D341Med (cell line): Measurements from ENCODE around the gene AP4S1.
"Not testable (repeated sequence)": the region's sequence is repeated elsewhere in the genome, so short reads cannot be mapped to it uniquely, and the experiment has no call there.

Experiments used
- DNase-seq: peaks from one replicate; pipeline ENCODE4 v3.0.0; 2012; ENCODE audit warnings: low spot score

The AP4S1 gene, protein sequence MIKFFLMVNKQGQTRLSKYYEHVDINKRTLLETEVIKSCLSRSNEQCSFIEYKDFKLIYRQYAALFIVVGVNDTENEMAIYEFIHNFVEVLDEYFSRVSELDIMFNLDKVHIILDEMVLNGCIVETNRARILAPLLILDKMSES

DNA sequence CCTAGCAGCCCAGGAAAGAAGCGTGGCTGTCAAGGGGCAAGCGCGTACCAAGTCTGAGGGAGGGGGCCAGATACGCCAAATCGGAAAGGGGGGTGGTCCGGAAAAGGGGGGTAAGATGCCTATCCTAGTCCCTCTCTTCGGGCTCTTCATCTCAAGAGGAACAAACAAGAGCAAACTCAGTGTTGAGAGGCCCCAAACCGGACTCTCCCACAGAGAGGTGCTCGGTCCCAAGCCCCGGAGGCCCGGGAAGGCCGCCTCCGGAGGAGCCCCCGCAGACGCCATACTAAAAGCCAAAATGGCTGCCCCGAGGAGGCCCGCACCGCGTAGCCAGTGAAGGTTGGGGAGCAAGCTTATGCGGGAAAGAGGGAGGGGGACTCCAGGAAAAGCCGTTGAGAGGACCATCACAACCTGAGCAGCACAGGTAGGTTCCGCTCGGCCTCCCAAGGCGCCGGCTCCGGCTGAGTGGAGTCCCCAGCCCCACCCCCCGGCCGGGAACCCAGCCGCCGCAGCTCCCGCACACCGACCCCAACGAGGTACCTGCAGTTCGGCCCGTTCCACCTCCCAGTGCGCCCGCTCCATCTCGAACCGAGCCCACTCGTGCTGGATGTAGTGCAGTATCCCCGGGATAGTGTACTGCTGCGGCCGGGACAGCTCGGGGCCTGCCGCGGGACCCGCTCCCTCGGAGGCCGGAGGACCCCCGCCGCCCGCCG lies at the start of gene AP4S1:
Gene AP4S1, plus strand, starts transcription at position 283 of the 710 bp plus-strand sequence. CDS start 40,548 bp downstream, outside the sequence.
- peak; percentile 75 for DNase-seq

DNA sequence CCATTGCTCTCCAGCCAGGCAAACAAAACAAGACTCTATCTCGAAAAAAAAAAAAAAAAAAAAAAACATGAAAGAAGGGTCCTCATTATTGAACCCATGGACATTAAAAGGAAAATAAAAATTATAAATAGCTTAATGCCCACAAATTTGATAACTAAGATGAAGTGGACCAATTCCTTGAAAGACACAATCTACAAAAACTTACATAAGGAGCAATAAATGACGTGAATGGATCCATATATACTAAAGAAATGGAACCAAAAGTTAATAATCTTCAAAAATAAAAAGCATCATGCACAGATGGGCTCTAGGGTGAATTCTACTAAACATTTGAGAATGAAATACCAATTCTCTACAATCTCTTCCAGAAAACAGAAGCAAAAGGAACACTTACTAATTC lies 47.7 kb upstream of the AP4S1 start:
- DNase-seq = no peak

DNA sequence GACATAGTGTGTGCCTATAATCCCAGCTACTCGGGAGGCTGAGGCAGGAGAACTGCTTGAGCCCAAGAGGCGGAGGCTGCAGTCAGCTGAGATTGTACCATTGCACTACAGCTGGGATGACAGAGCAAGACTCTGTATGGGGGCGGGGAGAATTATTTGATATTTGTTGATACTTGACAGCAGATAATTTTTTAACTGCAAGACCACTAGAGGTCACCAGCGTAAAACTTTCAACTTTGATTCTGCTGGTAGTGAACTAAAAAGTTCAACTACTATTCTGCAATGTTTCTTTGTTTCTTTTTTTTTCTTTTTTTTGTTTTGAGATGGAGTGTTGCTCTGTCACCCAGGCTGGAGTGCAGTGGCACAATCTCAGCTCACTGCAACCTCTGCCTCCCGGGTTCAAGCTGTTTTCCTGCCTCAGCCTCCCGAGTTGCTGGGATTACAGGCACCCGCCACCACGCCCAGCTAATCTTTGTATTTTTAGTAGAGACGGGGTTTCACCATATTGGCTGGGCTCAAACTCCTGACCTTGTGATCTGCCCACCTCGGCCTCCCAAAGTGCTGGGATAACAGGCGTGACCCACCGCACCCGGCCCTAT lies 45.2 kb upstream of the AP4S1 start:
- DNase-seq = peak; percentile 60

DNA sequence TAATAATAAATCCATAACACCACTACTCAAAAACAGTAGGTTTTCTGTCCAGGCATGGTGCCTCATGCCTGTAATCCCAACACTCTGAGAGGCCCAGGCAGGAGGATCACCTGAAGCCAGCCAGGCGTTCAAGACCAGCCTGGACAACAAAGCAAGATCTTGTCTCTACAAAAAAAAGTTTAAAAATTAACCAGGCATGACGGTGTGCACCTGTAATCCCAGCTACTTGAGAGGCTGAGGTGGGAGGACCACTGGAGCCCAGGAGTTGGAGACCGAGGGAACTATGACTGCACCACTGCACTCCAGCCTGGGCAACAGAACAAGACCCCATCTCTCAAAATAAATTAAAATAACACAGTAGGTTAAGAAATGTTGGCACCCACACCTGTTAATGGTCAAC lies 44.5 kb upstream of the AP4S1 start:
- no peak for DNase-seq

DNA sequence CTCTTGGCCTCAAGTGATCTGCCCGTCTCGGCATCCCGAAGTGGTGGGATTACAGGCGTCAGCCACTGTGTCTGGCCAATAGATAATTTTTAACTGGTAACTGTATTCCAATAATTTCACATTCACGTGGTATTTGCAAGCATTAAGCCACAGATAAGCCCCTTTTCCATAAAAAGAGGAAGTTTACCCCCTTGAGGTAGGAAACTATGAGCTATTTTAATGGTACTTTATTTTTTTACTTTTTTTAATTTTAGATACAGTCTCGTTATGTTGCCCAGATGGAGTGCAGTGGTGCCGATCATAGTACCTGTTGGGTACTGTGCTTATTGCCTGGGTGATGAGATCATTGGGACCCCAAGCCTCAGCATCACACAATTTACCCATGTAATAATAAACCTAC lies 42.9 kb upstream of the AP4S1 start:
- DNase-seq = no peak

DNA sequence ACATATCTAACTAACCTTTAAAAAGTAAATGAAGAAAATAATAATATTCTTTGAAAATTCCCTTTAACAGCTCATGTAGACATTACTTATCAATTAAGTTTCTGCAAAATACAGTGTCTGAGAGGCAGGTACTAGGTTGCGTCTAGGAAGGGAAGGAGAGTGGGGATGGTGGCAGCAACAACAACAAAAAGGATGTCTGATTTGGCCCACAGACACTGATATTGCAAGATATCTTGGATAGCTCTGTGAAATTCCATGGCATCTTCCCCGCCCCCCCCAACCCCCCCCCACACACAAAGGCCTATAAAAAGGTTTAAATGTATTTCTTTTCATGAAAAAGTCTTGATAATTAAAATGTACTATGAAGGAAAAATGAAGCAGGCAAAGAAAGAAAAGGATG lies 41.6 kb upstream of the AP4S1 start:
- DNase-seq = no peak

DNA sequence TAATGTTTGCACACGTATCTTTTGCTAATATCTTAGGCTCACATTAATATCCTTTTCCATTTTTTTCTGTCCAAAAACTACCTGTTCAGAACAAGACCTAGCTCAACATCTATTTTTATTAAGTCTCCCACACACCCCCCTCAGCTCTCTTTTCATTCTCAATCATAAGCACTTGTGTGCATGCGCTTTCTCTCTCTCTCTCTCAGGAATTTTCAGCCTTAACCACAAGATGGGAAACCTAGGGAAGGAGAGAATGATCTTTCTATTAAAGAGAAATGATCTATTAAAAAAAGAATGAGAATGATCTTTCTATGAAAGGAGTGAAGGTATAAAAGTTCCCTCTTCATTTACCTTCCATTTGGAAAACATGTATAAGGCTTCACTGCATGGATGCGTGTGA lies 39.7 kb upstream of the AP4S1 start:
- no peak for DNase-seq

DNA sequence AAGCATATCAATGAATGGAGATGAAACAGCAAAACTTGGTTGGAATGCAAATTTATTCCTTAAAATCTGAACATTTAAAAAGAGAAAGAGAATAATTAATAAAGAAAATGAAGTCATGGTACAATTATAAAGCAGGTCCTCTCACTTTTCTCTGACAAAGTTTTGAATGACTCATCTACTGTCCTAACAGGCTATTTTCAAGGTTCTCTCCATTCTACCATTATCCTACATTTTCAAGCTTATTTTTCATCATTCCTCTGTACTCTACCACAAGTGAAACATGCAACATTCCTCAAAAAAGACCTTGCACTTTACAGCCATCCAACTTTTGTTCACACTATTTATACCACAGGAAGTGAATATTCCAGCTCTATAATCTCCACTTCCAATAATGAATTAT lies 36.9 kb upstream of the AP4S1 start:
- DNase-seq = no peak

DNA sequence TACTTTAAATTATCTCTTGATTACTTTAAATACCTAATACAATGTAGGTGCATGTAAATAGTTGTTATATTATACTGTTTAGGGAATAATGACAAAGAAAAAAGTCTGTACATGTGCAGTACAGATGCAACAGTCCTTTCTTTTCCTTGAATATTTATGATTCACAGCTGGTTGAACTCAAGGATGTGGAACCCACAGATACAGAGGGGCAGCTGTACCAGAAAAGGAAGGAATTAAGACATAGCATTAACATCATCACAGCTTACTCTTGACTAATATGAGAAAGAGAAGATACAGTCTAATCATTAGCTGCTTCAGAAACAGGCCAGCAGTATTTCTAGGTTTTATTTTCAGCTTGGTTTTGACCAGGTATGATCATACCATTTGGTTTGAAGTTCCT lies 34.7 kb upstream of the AP4S1 start:
- no peak for DNase-seq

DNA sequence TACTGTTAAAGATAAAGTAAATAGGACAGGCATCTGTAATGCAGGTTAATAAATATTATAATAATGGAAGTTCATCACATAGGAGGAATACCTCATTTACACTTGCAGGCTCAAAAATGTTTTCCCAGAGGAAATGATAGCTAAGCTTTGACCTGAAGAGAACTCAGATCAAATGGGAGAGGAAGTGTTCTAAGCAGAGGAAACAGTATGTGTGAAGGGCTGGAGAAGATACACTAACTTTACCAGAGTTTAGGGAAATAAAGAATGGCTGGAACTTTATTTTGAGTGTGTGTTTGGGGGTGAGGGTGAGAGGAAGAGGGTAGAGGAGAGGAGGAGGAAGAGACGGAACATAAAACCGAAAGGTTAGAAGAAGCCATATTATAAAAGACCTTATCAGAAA lies 34.0 kb upstream of the AP4S1 start:
- DNase-seq = no peak

DNA sequence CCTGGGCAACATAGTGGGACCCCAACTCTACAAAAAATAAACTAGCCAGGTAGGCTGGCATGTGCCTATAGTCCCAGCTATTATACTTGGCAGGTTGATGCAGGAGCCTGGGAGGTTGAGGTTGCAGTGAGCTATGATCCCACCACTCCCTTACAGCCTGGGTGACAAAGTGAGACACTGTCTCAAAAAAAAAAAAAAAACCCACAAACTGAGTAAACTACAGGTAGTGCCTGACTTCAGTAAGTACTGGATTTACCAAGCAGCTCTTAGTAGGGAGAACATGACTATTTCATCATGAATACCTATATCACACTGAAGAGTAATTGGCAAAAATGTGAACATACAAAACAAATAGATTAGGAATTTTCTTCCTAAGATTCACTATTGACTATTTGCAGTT lies 32.4 kb upstream of the AP4S1 start:
- no peak for DNase-seq

DNA sequence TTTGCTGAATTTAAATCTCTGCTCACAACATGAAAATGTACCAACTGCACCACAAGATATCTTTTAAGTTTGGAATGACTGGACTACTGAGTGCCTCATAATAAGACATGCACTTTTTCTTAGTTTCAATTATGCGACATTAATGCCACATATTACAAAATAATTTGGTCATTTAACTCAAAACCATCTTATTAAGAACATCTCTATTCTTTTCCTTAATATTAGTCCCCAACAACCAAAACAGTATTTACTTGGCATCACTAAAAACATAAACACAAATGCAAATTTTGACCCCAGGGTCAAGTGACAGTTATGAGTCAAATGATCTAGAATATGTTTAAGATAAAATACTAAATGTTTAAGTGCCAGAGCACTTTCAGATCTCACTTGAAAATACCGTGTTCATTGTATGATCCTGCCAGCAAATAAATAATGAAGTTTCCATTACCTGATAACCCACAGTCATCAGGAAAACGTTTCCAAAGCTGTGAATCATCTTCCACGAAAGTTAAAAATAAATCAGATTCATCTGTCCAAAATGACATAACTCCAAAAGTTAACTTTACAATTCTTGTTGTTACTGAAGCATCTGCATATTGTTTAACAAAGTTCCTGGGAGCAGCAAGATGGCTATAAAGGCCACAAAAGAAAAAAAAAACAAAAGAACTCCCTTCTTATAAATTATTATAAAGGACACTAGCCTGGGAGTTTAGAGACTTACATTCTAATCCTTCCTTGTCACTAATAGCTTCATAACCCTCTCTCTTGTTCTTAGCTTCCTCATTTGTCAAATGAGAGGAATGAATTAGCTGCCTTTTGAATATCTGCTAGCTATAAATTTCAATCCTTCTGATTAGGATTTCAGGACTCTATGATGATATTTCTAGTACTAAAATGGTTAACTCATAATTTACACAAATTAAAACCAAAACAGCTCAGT lies 30.5 kb upstream of the AP4S1 start:
- no peak for DNase-seq

DNA sequence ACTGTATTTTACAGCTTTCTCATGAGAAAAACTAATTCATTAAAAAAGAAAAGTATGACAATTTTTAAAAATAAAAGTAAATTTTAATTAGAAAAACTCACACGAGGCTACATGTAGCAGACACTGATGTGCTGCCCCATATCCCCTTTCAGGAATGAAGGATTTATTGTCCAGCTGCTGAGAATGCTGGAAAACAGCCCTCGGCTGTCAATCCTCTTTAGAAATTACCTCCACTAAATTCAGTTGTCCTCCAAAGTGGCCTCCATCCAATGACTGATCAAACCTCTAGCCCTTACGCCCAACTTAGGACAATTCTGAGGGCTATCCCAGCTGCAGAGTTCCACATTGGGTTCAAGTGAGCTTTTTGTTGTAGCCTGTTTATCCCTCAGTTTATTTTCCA lies 29.8 kb upstream of the AP4S1 start:
- no peak for DNase-seq

DNA sequence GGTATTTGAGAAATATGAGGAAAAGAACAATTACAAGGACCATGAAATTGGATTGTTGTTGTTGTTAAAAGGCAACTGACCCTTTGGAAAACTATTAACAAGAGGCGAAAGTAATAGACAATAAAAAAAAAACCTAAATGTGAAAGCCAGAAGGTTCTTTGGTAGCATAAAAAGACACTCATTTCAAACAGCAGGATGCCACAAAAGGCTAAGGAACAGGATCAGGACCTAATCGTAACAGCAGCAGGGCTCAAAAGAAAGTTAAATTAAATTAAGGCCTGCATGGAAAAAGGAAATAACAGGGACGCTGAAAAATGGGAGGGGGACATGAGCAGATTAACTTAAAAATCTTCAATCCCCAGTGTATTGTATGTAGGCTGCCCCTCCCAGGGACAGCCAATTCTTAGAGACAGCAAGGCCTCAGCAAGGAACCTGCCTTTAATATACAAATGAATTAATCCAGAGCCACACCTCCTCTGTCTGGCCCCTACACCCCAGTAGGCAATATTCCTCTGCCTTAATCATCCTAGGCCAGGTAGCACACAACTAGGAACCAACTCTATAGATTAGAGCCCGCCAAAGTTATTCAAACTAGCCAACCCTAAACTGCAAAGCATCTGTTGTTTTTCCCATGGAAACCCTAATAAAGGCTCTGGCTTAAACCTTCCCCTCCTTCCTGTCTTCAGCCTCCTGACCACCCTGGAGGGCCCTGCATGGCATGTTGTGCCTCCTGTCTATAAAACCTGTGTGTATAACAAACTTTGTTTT lies 28.4 kb upstream of the AP4S1 start:
- peak; percentile 42 for DNase-seq

DNA sequence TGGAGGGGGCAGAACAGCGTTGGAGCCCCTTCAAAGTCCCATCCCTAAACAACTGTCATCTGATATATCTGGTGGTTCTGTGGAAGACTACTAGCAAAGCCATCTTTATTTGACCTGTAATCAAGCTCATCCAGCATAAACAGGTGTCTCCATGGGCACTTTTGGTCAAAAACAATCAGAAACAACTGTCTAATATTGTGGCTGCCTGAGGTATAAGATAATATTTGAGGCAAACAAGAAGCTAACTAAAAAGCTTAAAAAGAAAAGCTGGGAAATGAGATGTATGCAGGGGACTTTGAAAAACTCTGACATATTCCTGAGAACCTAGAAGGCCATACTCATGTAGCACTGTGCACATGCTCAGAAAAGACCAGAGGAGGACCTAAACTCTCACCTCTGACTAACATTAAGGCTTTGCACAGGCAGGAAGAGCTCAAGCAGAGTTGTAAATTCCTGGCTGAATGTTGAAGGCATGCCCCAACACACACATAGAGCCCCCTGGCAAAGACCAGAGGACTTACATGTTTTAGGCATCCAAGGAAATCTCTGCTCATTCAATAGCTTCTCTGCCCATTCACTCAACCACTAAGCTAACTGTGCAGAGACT lies 27.2 kb upstream of the AP4S1 start:
- no peak for DNase-seq

DNA sequence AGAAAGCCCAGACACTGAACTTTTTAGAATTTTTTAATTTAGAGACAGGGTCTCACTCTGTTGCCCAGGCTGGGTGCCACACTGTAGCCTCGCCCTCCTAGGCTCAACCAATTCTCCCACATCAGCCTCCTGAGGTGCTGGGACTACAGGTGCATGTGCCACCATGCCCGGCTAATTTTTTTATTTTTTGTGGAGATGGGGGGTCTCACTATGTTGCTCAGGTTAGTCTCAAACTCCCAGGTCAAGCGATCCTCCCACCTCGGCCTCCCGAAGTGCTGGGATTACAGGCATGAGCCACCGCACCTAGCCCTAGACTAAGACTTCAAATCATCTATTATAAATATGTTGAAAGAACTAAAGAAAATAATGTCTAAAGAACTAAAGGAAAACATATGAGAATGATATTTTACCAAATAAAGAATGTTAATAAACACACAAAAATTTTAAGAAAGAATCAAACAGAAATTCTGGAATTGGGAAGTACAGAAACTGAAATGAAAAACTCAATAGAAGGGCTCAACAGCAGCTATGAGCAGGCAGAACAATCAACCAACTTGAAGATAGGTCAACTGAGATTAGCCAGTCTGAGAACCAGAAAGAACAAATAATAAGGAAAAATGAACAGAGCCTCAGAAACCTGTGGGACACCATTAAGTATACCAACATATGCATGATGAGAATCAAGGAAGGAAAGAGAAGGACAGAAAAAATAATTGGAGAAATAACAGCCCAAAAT lies 26.2 kb upstream of the AP4S1 start:
- no peak for DNase-seq

DNA sequence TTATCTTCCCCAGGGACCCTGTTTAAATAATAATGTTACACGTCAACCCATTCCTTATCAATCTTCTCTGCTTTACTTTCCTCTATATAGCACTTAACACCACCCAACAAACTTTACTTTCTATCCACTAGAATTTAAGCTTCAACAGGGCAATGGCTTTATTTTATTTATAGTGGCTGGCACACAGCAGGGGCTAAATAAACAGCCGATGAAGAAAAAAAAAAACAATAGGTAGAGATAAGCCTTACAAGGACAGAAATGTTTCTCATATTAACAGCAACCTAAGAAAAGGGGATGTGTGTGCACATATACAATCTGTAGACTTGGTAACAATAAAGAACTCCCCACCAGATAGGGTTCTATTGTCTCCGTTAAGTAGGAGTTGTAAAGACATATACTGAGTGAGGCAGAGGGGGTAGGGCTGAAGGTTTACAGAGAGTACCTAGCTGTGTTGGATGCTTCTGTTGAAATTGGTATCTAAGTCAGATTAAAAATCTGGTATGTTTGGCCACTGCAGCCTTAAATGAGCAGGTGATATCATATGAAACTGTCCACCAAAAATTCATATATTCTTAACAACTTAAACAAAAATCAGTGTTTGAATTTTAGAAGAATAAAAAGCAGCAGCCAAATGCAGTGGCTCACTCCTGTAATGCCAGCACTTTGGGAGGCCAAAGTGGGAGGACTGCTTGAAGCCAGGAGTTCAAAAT lies 24.7 kb upstream of the AP4S1 start:
- no peak for DNase-seq

DNA sequence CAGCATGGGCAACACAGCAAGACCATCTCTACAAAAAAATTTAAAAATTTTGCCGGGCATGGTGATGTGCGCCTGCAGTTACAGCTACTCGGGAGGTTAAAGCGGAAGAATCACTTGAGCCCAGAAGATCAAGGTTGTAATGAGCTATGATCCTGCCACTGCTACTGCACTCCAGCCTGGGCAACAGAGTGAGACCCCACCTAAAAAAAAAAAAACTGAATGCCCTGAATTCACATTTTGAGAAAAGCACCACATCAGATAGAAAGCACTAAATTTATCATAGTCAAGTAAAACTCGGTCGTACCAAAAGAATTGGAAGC lies 24.1 kb upstream of the AP4S1 start:
- DNase-seq = no peak

DNA sequence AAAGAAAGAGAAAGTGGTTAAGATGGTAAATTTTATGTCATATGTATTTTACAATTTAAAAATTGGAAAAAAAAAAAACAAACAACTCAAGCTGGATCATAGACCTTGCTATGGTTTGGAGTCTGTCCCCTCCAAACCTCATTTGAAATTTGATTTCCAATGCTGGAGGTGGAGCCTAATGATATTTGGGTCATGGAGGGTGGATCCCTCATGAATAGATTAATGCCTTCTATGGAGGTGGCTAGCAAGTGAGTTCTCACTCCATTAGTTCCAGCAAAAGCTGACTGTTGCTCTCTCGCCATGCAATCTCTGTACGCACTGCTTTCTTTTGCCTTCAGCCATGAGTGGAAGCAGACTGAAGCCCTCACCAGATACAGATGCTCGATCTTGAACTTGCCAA lies 22.2 kb upstream of the AP4S1 start:
- no peak for DNase-seq

DNA sequence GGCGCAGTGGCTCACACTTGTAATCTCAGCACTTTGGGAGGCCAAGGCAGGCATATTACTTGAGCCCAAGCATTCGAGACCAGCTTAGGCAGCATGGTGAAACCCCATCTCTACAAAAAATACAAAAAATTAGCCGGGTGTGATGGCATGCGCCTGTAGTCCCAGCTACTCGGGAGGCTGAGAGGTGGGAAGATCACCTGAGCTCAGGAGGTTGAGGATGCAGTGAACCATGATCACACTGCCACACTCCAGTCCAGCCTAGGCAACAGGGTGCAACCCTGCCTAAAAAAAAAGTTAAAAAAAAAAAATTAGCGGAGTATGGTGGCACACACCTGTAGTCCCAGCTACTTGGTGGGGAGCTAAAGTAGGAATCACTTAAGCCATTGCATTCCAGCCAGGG lies 21.4 kb upstream of the AP4S1 start:
- not testable (repeated sequence) for DNase-seq
